Thymus (tissue), 11 donors: ENCODE results near the gene MIB1. TPM values are rescaled to one million over a fixed set of nuclear protein-coding genes. Genes with fewer than 3 reads are reported as not detected.

Experiments used
- DNase-seq, 9 donors: peaks; one replicate each; pipeline ENCODE4 v3.0.0-alpha.2; 2013; ENCODE audit warnings: low spot score in 9 of 9, low read depth in 6 of 9, missing footprints in 1 of 9
- H3K27ac ChIP-seq, 2 donors: one replicate each; pipeline ENCODE4 v1.5.1; 2013; ENCODE audit warnings: control low read depth in 1 of 2, low read depth in 1 of 2, low read length in 1 of 2, mild to moderate bottlenecking in 1 of 2, moderate library complexity in 1 of 2
- H3K27me3 ChIP-seq, 2 donors: one replicate each; pipeline ENCODE4 v1.5.1; 2013; ENCODE audit warnings: low read length in 1 of 2; ENCODE audit not compliant: control insufficient read depth in 2 of 2, insufficient read depth in 1 of 2
- H3K36me3 ChIP-seq, 2 donors: one replicate each; pipeline ENCODE4 v1.5.1; 2013; ENCODE audit warnings: low read length in 1 of 2, mild to moderate bottlenecking in 1 of 2, moderate library complexity in 1 of 2; ENCODE audit not compliant: control insufficient read depth in 2 of 2, insufficient read depth in 2 of 2
- H3K4me1 ChIP-seq, 2 donors: one replicate each; pipeline ENCODE4 v1.5.1; 2013; ENCODE audit warnings: low read length in 2 of 2; ENCODE audit not compliant: control insufficient read depth in 2 of 2, insufficient read depth in 2 of 2
- H3K4me3 ChIP-seq, 2 donors: one replicate each; pipeline ENCODE4 v1.5.1; 2013; ENCODE audit warnings: low read length in 2 of 2, control low read depth in 1 of 2, mild to moderate bottlenecking in 1 of 2
- H3K9me3 ChIP-seq, 2 donors: one replicate each; pipeline ENCODE4 v1.5.1; 2013; ENCODE audit warnings: low read length in 1 of 2, mild to moderate bottlenecking in 1 of 2; ENCODE audit not compliant: control insufficient read depth in 2 of 2, insufficient read depth in 1 of 2
- WGBS: extraction: QIAGEN DNeasy Blood & Tissue Kit; methylation state at CpG from one replicate; pipeline ENCODE4 v1.1.7; 2013; 5-methylcytosine and 5-hydroxymethylcytosine counted together
- polyA plus RNA-seq: library from polyadenylated mRNA; stranded (reverse); fragments of 200-250 nt; gene quantifications from one replicate; pipeline ENCODE4 v1.2.3, GENCODE V29; 2013
- total RNA-seq: library from RNA; stranded (reverse); fragments of 120-200 nt; gene quantifications from one replicate; pipeline ENCODE4 v1.2.4, GENCODE V29; 2013
- donor health status: healthy.

MIB1 gene
- total and polyA plus RNA-seq, 2 donors, result 8.8 to 33.2 TPM

- Histone ChIP-seq H3K4me1 (no peaks in the 10 kb centered on the region), H3K27me3 (no peaks in the 10 kb centered on the region), H3K9me3 (no peaks in the 10 kb centered on the region), H3K27ac (no peak overlapping the region), H3K4me3 (no peak overlapping the region), H3K36me3 (no peaks in the 10 kb centered on the region)
- no peak for DNase-seq
- 93% methylated on average over 1 of the region's 1 CpG for WGBS
These were observed 178.1 kb downstream of the MIB1 start for GRCh38 chr18:21918693-21919092.

Other genes starting within 250 kb of the MIB1 start
- gene ESCO1, start 140.1 kb upstream of the MIB1 start, total RNA-seq, result 28.5 TPM
- gene ESCO1, start 140.1 kb upstream of the MIB1 start, polyA plus RNA-seq, result 31.0 TPM
- gene SNRPD1, start 128.5 kb upstream of the MIB1 start, total RNA-seq, result 165 TPM
- gene SNRPD1, start 128.5 kb upstream of the MIB1 start, polyA plus RNA-seq, result 27.7 TPM
- gene ABHD3, start 36.0 kb upstream of the MIB1 start, total RNA-seq, result 25.7 TPM
- 77.9 TPM for gene ABHD3, start 36.0 kb upstream of the MIB1 start, polyA plus RNA-seq